Keratinocyte (primary cell): ENCODE results near the gene ASTN1. TPM values are rescaled to one million over a fixed set of nuclear protein-coding genes. Genes with fewer than 3 reads are reported as not detected.

Source experiments
- DNase-seq: peaks from one replicate; pipeline ENCODE4 v3.0.0-alpha.2; 2011; ENCODE audit warnings: low read depth, missing footprints, low spot score
- FAIRE-seq: peaks from 2 replicates; lab custom pipeline; 2011; peaks lifted over from hg19 to GRCh38; lab: Jason Lieb, UNC
- H2AFZ ChIP-seq: 2 replicates; pipeline ENCODE4 v1.6.0; 2012; ENCODE audit warnings: low read length, control low read depth, inconsistent platforms; ENCODE audit not compliant: control insufficient read depth
- H3K27ac ChIP-seq: 2 replicates; pipeline ENCODE4 v1.5.1; 2011; ENCODE audit warnings: low read length; ENCODE audit not compliant: control insufficient read depth, insufficient read depth
- H3K27me3 ChIP-seq: 3 replicates; pipeline ENCODE4 v1.6.0; 2011; ENCODE audit warnings: low read length; ENCODE audit not compliant: control insufficient read depth, insufficient read depth; ENCODE audit errors: extremely low read depth
- H3K36me3 ChIP-seq, 2 experiments: 2 replicates in 1 of 2; 3 replicates in 1 of 2; pipeline ENCODE4 v1.5.1; 2011; ENCODE audit warnings: low read length in 2 of 2, mild to moderate bottlenecking in 1 of 2; ENCODE audit not compliant: control insufficient read depth in 2 of 2, insufficient read depth in 2 of 2; ENCODE audit errors: extremely low read depth in 1 of 2
- H3K4me1 ChIP-seq: 3 replicates; pipeline ENCODE4 v1.5.1; 2011; ENCODE audit warnings: low read length; ENCODE audit not compliant: control insufficient read depth, insufficient read depth; ENCODE audit errors: extremely low read depth
- H3K4me2 ChIP-seq: 3 replicates; pipeline ENCODE4 v1.6.0; 2011; ENCODE audit warnings: low read depth, low read length; ENCODE audit not compliant: control insufficient read depth, insufficient read depth; ENCODE audit errors: extremely low read depth
- H3K4me3 ChIP-seq, 3 experiments: fragments of 200-600 bp in 1 of 3; sonication (generic) in 1 of 3; 2 replicates in 2 of 3; 3 replicates in 1 of 3; pipeline ENCODE4 v1.5.1; 2011 to 2016; ENCODE audit warnings: low read length in 3 of 3, mild to moderate bottlenecking in 3 of 3, control low read depth in 2 of 3, inconsistent platforms in 1 of 3, low read depth in 1 of 3, mixed read lengths in 1 of 3, mixed run types in 1 of 3, moderate library complexity in 1 of 3; ENCODE audit not compliant: control insufficient read depth in 2 of 3, insufficient read depth in 2 of 3; ENCODE audit errors: extremely low read depth in 1 of 3
- H3K79me2 ChIP-seq: 2 replicates; pipeline ENCODE4 v1.6.0; 2012; ENCODE audit warnings: low read length; ENCODE audit not compliant: control insufficient read depth, insufficient read depth
- H3K9ac ChIP-seq: 3 replicates; pipeline ENCODE4 v1.6.0; 2011; ENCODE audit warnings: low read length; ENCODE audit not compliant: control insufficient read depth, insufficient read depth; ENCODE audit errors: extremely low read depth
- H3K9me1 ChIP-seq: 3 replicates; pipeline ENCODE4 v1.6.0; 2011; ENCODE audit warnings: low read length; ENCODE audit not compliant: control insufficient read depth, insufficient read depth; ENCODE audit errors: extremely low read depth
- H3K9me3 ChIP-seq: 2 replicates; pipeline ENCODE4 v1.5.1; 2012; ENCODE audit warnings: low read depth, low read length; ENCODE audit not compliant: control insufficient read depth
- H4K20me1 ChIP-seq: 3 replicates; pipeline ENCODE4 v1.6.0; 2011; ENCODE audit warnings: low read length; ENCODE audit not compliant: control insufficient read depth, insufficient read depth; ENCODE audit errors: extremely low read depth
- EZH2 ChIP-seq: IDR thresholded peaks from one replicate; pipeline ENCODE4 v1.6.1; 2012; ENCODE audit warnings: inconsistent platforms, mild to moderate bottlenecking, low read length, moderate library complexity
- dilution Hi-C: fragments of 300-500 bp; cut with MboI; formaldehyde crosslinking; loops from one replicate; pipeline ENCODE4 v1.7.0; 2020; ENCODE audit warnings: low sequenced_read_pairs; ENCODE audit not compliant: extremely low pct_ligation_motif_present
- polyA plus RNA-seq, 5 experiments: library from polyadenylated mRNA; depleted of rRNA in 3 of 5; stranded (reverse) in 3 of 5; stranded (forward) in 1 of 5; unstranded in 1 of 5; fragments of >200 nt; gene quantifications; 1 replicate in 1 of 5; 2 replicates in 3 of 5; 3 replicates in 1 of 5; pipeline versions ENCODE4 v1.2.1 to v1.2.3, GENCODE V29; 2011 to 2012; ENCODE audit warnings: missing spikeins in 2 of 5, low read depth in 1 of 5, low replicate concordance in 1 of 5
- TF ChIP-seq, protein P1 (sequence below), 3 experiments: IDR thresholded peaks in 1 of 3; conservative IDR thresholded peaks in 1 of 3; optimal IDR thresholded peaks in 1 of 3; 2 replicates in 2 of 3; 3 replicates in 1 of 3; pipeline versions ENCODE3 to v1.5.1; 2011; ENCODE audit warnings: low read length in 3 of 3, mild to moderate bottlenecking in 3 of 3, moderate library complexity in 2 of 3, control low read depth in 1 of 3, inconsistent platforms in 1 of 3; ENCODE audit not compliant: insufficient read depth in 2 of 3; ENCODE audit errors: extremely low read depth in 1 of 3

ASTN1 gene
- polyA plus RNA-seq, 1 donor (not counting 4 experiments of a cell fraction or from before 2014, with no cell fraction given) = 0.08 TPM

DNA sequence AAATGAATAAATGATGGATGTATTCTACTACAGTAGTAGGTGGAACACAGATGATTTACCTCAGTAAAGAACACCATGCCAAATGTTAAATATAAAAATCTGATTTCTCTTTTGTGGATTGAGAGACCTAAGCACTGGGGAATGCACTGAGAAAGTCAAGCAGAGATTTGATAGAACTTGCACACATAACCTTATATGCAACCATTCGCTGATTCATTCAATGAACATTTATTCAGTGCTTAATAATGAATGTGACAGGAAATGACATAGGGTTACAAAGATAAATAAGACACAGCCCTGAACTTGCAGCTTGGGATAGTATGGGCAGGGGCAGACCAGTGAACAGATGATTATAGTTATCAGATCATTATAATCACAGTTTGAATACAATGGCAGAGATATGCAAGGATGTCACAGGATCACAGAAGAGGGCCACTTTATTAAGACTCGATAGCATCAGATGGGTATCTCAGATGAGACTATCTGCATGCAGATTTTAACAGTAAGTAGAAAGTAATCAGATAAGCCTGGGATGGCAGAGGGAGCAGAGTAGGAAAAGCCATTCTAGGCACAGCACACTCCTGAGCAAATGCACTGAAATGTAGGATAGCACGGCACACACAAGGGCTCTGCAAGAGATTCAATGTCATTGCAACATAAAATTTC, 169.4 kb downstream of the ASTN1 start:
- Histone ChIP-seq H3K27me3 (no peaks in the 10 kb centered on the region), H3K9me3 (no peaks in the 10 kb centered on the region), H3K4me1 (peaks cover 50% of the 10 kb centered on the region), H3K4me3 (no peak overlapping the region), H3K36me3 (no peaks in the 10 kb centered on the region), H3K9ac (no peak overlapping the region), H3K27ac (peak overlapping the region; percentile 34), H3K79me2 (no peaks in the 10 kb centered on the region), H2AFZ (no peak overlapping the region), H3K4me2 (peak overlapping the region; percentile 53), H4K20me1 (no peaks in the 10 kb centered on the region), H3K9me1 (no peaks in the 10 kb centered on the region)
- dilution Hi-C loops = no loop called here
- no peak for DNase-seq
- no peak for TF ChIP-seq EZH2
- TF ChIP-seq, protein P1, sequence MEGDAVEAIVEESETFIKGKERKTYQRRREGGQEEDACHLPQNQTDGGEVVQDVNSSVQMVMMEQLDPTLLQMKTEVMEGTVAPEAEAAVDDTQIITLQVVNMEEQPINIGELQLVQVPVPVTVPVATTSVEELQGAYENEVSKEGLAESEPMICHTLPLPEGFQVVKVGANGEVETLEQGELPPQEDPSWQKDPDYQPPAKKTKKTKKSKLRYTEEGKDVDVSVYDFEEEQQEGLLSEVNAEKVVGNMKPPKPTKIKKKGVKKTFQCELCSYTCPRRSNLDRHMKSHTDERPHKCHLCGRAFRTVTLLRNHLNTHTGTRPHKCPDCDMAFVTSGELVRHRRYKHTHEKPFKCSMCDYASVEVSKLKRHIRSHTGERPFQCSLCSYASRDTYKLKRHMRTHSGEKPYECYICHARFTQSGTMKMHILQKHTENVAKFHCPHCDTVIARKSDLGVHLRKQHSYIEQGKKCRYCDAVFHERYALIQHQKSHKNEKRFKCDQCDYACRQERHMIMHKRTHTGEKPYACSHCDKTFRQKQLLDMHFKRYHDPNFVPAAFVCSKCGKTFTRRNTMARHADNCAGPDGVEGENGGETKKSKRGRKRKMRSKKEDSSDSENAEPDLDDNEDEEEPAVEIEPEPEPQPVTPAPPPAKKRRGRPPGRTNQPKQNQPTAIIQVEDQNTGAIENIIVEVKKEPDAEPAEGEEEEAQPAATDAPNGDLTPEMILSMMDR (optimal IDR thresholded peaks at IDR 0.05 in 1 of 3, IDR thresholded peaks at IDR 0.05 in 1 of 3, conservative IDR thresholded peaks at IDR 0.05 in 1 of 3; ENCODE audit: extremely low read depth in 1 of 3, insufficient read depth in 2 of 3, low read length in 3 of 3) = no peak
- peak; percentile 85 for FAIRE-seq

DNA sequence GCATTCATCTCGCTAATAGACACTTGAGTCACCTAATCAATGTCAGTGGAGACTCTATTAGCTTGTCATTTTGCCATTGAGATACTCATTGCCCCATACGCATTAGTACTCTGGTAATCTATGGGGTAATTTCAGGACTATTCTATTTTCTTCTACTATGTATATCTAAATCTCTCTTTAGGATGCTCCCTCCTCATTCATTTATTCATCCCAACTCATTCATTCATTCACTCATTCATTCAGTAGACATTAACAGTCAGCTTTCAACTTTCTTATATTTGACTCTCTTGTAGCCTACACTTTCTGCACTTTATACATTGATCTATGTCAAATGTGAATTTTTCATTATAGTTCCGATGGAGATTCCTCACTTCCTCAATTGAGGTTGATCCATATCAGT, 170.9 kb downstream of the ASTN1 start:
- no peak overlapping the region for H3K4me3 ChIP-seq
- H3K36me3 ChIP-seq = no peaks in the 10 kb centered on the region
- no peaks in the 10 kb centered on the region for H3K27me3 ChIP-seq
- DNase-seq (no peak), FAIRE-seq (peak; percentile 56)
- H3K9me1 ChIP-seq = no peaks in the 10 kb centered on the region
- no peaks in the 10 kb centered on the region for H4K20me1 ChIP-seq
- H3K4me1 ChIP-seq = peaks cover 56% of the 10 kb centered on the region
- H3K27ac ChIP-seq = no peak overlapping the region
- H2AFZ ChIP-seq = no peak overlapping the region
- no peaks in the 10 kb centered on the region for H3K9me3 ChIP-seq
- dilution Hi-C loops = no loop called here
- no peak overlapping the region for H3K9ac ChIP-seq
- no peaks in the 10 kb centered on the region for H3K79me2 ChIP-seq
- TF ChIP-seq, protein P1 (optimal IDR thresholded peaks at IDR 0.05 in 1 of 3, IDR thresholded peaks at IDR 0.05 in 1 of 3, conservative IDR thresholded peaks at IDR 0.05 in 1 of 3; ENCODE audit: extremely low read depth in 1 of 3, insufficient read depth in 2 of 3, low read length in 3 of 3) = no peak
- no peak for TF ChIP-seq EZH2
- no peak overlapping the region for H3K4me2 ChIP-seq
